Activated CD8-positive, alpha-beta memory T cell treated with anti-CD3 and anti-CD28 coated beads, Interleukin-2, amount 50 U/mL, for 1 hour (primary cell): ENCODE results near the gene CST2.
"Not testable (repeated sequence)": the region's sequence is repeated elsewhere in the genome, so short reads cannot be mapped to it uniquely, and the experiment has no call there.

Experiments
- DNase-seq: peaks from one replicate; pipeline ENCODE4 v3.0.0-alpha.2; 2020; ENCODE audit errors: extremely low read depth

Gene CST2

GRCh38 chr20:23810349-23810748 is 16.2 kb downstream of the CST2 start:
- not testable (repeated sequence) for DNase-seq

GRCh38 chr20:23800865-23801264 is 25.7 kb downstream of the CST2 start:
- no peak for DNase-seq

DNA sequence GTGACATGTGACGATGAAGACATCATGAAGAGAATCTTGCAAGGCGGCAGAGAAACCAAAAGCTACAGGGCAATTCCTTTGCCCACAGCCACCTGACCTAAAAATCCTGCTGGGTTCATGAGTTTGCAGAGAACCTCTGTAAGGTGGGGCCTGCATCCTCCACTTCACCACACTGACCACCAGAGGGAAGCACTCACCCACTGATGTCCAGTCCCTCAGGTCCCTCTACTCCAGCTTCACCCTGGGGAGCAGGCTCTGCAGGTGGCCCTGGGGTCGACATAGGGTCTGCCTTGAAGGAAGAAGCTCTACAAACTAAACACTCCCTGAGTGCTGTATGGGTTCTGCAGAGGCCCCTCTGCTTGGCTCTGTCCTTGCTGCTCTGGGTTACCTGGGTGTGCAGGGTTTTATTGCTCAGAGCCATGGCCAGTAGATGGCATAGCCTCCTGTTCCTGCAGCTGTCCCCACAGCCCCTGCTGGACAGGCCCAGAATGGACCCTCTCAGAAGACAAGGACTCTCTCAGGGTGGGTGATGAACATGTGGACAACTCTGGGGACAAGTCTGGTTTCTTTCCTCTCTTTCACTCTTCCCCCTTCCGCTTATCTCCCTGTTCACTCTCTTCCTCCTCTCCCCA is 27.2 kb downstream of the CST2 start:
- DNase-seq = not testable (repeated sequence)

GRCh38 chr20:23795526-23795925 is 31.0 kb downstream of the CST2 start:
- DNase-seq = no peak

- no peak for DNase-seq
Measured at GRCh38 chr20:23794841-23795240, 31.7 kb downstream of the CST2 start.

- no peak for DNase-seq
Measured at GRCh38 chr20:23794065-23794464, 32.5 kb downstream of the CST2 start.

DNA sequence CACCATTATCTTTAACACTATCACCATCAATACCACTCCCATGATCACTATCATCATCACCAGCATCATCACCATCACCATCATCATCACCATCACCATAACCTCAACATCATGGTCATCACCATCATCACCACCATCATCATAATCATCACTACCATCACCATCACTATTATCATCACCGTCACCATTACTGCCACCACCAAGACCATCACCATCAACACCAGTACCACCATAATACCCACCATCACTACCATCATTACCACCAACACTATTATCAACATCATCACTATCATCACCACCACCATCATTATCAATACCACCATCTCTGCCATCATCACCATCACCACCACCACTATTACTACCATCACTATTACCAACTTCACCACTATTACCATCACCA is 43.1 kb downstream of the CST2 start:
- no peak for DNase-seq

GRCh38 chr20:23782366-23782983 is 44.1 kb downstream of the CST2 start:
- no peak for DNase-seq

DNA sequence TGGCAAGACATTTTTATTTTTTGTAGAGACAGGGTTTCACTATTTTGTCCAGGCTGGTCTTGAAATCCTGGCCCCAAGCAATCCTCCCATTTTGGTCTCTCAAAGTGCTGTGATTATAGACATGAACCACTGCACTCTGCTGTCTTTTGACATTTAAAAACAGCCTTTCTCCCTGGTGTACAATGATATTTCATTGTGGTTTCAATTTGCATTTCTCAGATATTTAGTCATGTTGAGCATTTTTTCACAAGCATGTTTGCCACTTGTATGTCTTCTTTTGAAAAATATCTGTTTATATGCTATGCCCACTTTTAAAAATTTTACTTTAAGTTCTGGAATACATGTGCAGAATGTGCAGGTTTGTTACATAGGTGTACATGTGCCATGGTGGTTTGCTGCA is 47.9 kb downstream of the CST2 start:
- DNase-seq = not testable (repeated sequence)

DNA sequence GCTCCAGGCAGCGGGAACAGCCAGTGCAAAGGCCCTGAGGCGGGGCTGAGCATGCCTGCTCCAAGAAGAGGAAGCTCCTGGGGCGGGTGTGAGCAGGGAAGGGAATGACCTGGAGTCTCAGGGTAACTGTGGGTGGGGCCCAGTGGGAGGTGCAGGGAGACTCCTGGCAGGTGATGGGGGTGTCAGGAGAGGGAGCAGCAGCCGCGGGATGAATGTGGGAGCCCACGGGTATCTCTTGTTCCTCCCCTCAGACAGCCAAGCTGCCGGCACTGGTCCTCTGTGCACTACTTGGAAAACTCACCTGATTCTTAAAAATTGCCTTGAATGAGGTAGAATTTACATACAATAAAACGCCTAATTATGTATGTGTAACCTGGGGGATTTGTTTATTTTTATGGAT is 49.1 kb downstream of the CST2 start:
- DNase-seq = not testable (repeated sequence)

GRCh38 chr20:23776067-23776771 is 50.3 kb downstream of the CST2 start:
- DNase-seq = no peak

- no peak for DNase-seq
Measured at GRCh38 chr20:23774081-23774480, 52.4 kb downstream of the CST2 start.
